Loucy (cell line): ENCODE results near the gene MRPL57.

Source experiments
- CTCF ChIP-seq: fragments of 200-600 bp; sonication (generic); conservative IDR thresholded peaks from 2 replicates; pipeline ENCODE4 v1.5.1; 2014; ENCODE audit warnings: mild to moderate bottlenecking, antibody characterized with exemption, low read length
- EZH2phosphoT487 ChIP-seq: fragments of 200-600 bp; IDR thresholded peaks from 2 replicates; pipeline ENCODE4 v1.6.1; 2018; ENCODE audit warnings: antibody characterized with exemption, mild to moderate bottlenecking, moderate library complexity, borderline replicate concordance

- TF ChIP-seq CTCF (no peak), EZH2phosphoT487 (no peak)
Observed at GRCh38 chr13:21216332-21216731, 39.9 kb downstream of the MRPL57 start.
